Hypothalamus (tissue), 51 donors: ENCODE results near the gene MEGF11.

Source experiments
- DNase-seq, 51 donors: peaks; one replicate each; lab custom pipeline; 2025; lab: John Stamatoyannopoulos, UW

Gene MEGF11

DNA sequence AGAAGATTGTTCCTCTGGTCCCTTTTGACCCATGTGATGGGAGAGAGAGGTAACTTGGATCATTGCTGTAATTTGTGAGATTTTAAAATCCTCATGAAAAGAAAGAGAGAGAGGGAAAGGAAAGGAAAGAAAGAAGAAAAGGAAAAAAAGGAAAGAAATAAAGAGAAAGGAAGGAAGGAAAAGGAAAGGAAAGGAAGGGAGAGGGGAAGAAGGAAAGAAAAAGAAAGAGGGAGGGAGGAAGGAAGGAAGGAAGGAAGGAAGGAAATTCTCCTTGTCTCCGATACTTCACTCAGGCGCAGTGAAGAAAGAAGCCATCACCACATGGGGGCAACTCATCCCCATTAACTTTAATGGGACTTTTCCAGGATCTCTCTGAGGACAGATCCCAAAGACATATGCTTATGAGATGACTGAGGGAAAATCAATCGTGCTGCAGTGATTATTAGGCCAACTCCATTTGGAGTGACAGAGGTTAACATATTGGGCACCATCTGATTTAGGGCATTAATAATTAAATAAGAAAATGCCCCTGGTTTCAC, 123.0 kb downstream of the MEGF11 start:
- DNase-seq, result peak in 1 of 51 donors; percentile 4

DNA sequence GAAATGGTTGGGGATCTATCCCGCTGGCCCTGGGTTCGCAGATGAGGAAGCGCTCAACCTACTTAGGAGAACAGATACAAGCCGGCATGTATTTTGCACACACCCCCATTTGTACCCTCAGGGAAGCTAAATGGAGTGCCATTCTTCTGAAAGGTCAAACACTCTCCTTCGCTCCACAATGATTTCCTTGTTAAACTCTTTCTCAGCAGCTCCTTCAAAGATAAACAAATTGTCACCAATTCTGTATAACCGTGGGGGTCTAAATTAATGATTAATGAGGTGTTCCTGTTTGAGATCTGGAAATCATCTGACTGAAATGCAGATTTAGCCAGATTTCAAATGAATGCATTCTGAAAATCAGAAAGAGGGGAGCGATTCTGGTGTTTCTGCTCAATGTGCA, 124.0 kb downstream of the MEGF11 start:
- DNase-seq, result no peak

DNA sequence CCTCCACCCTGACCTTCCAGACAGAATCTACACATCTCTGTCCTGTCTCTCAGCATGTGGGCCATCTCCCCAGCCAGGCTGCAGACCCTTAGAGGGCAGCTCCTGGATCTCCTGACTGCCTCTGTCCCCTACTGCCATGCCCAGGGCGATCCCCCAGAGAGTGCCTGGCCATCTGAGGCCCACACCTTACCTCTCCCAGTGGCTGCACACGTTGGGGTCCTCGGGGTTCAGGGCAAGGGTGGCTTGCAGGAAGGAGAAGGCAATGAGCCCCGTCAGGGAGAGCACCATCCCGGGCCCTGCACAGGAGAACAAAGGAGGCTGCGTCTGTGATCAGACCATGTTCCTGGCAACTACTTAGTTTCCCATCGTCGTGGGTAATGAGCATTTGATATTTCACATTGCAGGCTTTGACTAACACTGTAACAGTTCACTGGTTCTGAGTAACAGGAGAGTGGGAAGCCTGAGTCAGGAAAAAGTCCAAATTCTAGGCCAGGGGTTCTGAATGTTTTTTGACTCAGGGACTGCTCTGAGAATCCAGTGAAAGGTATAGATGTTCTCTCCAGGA, 125.4 kb downstream of the MEGF11 start:
- no peak for DNase-seq

DNA sequence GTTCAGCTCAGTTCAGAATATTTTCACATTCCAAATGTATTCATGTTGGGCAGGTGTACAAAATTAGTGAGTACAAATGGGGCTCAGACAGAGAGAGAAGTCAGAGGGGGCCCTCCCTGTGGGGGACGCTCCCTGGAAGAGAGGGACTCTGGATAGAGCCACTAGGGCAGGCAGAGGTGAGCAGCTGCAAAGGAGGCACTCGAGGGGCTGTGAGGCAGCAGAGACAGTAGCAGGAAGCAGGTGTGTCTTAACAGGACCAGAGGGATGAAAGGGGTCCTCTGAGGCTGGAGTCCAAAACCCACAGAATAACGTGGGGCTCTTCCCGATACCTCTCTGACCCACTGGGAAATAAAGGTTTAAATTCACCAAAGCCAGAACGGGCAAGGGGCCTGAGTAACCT, 127.1 kb downstream of the MEGF11 start:
- DNase-seq, result no peak

DNA sequence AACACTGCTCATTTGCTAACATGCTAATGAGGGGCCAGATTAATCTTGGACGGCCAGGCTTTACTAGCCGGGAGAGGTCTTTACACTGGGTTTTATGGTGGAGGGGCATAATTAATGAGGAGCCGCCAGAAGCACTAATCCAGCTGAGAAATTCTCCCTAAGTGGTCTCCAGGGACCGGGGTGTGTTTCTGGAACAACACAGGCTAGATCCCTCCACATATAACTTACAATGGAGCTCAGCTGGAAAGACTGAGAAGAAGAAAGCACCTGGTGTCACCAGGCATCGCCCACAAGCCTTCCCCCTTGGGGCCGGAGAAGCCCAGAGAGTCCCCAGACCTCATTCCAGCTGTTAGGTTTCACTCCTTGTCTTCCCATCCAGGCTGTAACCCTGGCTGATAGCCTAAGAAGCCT, 127.5 kb downstream of the MEGF11 start:
- DNase-seq, result no peak

DNA sequence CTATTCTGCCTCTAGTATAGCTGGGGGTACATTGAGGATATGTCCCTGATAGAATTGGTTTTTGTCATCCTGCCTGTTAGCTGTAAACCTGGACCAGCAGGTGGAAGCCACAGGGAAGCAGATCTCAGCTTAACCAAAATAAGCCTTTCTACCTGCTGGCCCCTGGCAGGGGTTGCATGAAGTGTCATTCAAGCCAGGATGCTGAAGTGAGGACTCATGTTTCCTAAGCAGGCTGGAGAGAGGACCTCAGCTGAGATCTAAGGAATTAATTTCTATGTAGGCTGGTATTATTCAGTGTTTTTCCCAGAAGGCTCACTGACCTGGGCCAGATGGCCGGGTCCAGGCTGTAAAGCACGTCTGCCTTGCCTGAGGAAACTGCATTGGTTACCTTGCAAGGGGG, 128.9 kb downstream of the MEGF11 start:
- DNase-seq, result no peak

DNA sequence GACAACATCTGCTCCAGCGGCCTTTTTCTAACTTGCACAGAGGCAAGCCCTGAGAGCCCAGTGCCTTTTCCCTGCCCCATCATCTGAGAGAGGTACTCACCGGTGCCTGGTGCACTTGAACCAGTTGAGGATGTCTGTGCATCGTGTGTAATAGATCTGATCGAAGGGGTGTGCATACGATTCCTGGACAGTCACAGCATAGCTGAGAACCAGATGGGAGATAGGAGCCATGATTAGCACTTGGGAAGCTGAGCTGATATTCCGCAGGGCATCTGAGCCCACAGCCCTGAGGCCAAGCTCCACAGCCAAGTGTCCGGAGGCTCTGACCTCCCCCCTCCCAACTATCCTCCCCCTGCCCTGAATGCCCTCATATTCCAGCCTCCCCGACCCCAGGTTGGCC, 129.8 kb downstream of the MEGF11 start:
- DNase-seq, result no peak

DNA sequence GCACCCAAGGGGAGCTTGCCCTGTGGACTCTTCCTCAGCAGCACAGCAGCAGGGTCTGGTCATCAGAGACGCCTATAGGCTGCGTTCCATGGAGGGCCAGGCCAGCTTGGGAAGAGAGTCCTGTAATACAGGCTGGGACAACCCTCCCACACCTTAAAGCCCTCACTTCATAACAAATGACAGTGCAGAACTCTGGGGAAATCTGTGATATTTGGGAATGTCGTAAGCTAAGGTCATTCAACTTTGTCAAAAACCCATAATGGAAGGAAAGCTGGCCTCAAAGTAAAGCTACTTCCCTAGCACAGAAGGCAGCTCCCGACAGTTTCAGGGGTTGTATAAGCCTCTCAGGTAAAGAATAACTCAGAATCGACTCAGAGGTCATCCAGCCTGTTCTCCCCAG, 133.1 kb downstream of the MEGF11 start:
- DNase-seq, result no peak

DNA sequence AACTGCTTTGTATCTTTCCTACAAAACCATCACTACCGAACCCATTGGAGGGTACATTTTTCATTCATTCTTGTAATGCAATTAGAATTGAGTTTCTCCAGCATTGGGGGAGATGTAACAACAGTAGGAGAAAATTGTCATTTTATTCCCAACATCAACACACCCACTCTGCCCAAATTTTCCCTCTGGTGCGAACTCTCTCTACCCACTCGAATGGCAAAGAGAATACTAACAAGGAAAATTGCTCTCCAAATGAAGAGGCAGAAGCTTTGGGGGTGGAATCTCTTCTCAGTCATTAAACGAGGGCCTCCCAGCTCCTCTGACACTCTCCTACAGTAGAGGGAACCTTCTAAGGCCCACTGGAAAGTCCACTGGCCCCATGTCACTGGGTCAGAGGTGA, 135.7 kb downstream of the MEGF11 start:
- DNase-seq, result peak in 1 of 51 donors; percentile 34

DNA sequence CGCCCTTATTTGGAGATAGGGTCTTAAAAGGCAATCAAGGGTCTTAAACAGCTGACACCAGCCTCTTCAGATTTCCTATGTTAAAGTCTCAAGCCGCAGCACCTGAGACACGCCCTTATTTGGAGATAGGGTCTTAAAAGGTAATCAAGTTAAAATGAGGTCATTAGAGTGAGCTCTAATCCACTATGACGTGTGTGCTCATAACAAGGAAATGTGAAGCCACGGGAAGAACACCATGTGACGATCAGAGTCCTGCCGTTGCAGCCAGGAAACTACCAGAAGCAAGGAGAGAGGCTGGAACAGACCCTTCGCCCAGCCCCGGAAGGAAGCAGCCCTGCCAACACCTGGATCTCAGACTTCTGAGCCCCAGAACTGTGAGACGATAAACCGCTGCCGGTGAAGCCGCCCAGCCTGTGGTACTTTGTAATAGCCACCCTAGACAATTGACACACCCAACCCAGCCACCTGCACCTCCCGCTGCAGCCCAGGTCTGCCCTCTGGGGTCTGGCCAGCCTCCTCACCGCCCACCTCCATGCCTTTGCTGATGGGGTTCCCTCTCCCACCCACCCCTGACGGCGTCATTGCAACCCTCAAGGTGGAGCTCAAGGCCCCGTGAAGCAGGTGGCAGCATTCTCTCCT, 137.9 kb downstream of the MEGF11 start:
- no peak for DNase-seq

DNA sequence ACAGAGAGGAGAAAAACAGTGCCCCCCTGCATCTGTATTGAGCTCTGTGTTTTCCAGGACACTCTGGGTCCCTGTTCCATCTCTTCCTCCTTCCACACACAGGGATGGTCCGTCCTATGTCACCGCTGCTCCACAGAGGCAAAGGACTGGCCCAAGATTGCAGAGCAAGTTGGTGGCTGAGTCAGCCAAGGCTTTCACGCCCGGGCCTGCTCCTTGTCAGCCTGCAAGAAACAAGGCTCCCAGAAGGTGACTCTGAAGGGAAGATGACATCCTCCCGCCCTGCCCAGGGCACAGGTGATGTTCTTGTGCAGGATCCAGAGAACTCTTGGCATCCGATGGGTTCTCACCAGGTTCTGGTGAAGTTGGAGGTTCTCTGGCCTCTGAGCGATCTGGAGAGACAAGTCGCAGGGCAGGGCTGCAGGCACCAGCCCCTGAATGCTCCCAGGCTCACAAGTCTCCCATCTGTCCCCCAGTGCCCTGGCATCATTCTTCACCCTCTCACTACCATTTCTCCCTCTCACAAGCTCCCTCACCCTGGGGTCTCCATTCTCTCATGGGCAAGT, 138.6 kb downstream of the MEGF11 start:
- DNase-seq, result no peak

DNA sequence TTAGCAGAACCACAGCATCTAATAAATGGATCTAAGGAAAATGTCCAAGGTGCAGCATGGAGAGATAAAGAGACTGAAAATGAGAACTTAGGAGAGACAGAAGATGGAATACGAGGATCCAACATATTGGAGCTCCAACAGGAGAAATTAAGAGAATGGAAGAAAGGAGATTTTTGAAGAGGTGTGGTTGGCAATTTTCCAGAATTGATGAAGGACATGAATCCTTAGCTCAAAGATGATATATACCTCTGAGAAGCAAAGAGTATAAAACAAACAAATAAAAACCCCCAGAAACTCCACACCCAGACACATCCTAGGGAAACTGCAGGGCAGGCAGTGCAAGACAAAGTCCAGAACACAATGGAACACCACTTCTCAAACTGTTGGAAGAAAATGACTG, 141.2 kb downstream of the MEGF11 start:
- no peak for DNase-seq

DNA sequence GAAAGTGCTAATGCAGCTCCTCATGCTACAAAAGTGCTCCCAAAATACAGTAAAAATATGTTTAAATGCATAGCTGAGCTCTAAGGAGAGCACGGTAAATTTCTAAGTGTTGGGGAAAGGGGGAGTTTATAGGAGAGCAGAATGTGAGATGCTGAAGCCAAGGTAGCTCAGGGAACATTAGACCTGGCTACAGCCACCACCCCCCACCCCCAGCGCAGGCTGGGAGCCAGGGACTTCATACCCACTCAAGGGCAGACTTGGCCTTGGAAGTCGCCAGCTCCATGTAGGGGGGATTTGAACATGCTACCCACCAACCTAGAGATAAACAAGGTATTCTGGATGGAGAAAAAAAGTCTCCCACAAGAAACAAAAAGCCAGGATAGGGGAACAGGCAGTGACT, 142.2 kb downstream of the MEGF11 start:
- no peak for DNase-seq

DNA sequence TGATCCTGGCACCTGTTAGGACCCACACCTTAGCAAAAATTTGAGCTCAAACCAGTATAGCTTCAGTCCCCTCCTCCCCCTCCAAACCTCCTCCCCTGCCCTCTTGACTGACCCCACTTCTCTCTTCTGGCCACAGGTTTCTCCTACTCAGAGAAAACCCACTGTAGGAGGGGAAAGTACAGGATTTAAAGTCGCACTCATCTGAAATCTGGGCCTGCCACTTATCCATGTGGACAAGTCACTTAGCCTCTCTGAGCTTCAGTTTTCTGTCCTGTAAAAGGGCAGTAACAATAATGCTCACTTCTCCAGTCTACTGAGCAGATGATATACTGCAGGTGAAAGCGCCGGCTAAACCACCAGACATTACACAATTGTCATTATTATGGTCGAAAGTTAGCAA, 142.7 kb downstream of the MEGF11 start:
- no peak for DNase-seq

DNA sequence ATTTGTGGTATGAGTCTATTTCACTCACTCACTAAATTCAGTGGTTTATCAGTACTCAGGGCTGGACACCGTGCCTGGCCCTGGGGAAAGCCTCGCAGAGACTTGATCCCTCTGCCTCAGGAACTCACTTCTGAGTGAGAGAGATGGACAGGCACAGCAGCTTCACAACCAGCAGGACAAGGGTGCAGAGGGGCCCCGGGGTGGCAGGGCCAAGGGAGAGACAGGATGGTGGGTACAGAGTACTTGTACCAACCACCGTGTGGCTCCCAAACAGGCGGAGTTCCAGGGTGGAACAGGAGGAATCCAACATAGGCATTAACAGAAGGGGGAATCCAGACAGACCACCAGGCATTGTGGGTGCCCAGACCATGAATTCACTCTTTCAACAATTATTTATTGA, 143.7 kb downstream of the MEGF11 start:
- no peak for DNase-seq

DNA sequence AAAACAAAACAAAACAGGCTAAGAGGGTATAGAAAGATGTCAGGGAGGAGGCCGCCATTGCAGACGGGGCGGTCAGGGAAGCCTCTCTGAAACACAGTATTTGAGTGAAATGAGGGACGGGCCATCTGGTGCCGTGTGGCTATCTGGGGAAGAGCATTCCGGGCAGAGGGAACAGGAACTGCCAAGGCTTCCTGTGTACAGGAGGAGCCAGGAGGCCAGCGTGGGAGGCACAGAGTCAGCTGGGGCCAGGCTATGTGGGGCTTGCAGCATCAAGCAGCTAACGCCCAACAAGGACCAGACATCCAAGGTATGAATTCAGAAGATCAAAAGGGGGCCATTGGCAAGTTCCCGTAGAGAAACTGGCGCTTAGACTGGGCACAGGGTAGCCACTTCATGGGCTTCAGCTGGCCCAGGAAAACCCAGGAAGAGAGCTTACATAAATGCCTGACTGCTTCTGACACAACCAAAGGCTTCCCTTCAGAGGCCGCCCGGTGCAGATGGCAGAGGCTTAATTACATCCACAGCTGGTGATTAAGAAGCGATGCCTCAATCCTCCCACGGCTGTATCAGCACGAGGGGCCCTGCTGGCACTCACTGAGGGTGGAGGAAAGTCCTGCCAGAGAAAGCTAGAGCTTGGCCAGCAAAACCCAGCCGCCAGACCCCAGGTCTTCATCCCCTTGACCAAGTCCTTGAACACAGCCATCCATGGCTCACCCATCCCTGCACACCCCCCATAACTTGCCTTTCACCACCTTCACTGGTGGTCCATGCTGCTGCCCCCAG, 144.9 kb downstream of the MEGF11 start:
- peak in 3 of 51 donors; percentile 7 to 28 (median 13) for DNase-seq

DNA sequence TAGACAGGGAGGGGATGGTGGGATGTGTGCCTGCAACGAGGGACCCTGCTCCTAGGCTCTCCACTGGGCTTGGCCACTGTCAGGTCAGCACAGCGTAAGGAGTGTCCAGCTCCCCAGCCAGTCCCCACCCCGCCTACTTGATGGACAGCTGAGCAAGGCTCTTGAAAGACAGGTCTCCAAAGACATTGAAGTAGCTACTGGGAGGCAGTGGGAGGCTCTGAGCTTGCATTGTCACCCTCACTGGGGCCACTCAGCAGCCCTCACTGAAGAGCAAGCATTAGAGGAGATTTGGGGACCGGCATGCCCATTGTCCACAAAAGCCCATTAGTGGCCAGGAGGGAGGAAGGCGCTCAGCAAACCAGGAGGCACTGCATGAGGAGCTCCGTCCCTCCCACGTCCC, 146.5 kb downstream of the MEGF11 start:
- DNase-seq, result no peak

DNA sequence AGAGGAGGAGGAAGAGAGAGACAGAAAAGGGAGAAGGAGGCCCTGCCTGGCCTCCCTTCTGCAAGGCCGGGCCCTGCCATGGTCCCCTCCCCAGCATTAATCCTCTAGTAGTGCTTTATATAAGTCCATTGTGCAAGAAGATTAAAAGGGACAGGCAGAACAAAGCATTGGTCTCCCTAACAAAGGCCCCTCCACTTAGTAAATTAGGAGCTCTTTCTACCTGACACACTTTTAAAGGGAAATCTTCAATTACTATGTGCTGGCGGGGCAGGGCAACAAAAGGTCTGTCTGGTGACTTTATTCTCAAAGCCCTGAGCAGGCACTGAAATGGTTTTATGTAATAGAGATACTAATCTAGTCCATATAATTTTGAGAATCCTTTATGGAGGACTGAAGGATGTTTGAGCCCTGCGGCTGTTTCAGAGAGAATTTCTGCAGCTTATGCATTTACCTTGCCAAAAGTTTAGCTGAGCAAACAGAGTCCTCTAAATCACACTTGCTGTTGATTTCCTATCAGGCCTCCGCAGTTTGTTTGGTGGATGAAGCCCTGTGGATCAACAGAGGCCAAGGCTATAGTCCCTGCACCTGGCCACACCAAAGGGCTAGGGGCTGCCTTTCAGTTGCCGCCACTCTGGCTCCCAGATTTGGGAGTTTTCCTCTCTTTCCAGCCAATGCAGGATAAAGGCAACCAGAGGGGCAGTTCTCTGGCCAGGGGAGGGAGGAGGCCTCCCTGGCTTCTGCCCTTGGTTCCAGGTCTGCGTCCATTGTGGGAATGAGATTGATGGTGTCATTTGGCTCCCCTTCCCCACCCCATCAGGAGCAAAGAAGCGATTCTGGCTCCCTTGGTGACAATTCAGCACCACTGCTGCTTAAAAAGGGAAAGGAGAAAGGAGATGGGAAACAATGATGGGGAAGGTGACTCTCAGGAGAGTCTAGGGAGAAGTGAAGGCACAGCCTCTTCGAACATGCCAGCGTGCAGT, 148.0 kb downstream of the MEGF11 start:
- DNase-seq, result no peak

DNA sequence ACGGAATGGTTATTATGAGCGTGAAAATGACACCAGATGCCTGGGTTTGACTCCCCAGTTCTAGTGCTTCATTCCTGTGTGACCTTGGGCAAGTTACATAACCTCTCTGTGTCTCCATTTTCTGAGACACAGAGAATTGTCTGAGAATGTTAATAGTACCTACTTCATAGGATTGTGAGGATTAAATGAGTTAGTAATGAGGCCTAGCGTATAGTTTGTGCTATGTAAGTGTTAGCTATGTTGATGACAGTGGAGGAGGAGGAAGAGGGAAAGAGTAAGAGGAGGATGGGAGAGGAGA, 150.3 kb downstream of the MEGF11 start:
- DNase-seq, result no peak

DNA sequence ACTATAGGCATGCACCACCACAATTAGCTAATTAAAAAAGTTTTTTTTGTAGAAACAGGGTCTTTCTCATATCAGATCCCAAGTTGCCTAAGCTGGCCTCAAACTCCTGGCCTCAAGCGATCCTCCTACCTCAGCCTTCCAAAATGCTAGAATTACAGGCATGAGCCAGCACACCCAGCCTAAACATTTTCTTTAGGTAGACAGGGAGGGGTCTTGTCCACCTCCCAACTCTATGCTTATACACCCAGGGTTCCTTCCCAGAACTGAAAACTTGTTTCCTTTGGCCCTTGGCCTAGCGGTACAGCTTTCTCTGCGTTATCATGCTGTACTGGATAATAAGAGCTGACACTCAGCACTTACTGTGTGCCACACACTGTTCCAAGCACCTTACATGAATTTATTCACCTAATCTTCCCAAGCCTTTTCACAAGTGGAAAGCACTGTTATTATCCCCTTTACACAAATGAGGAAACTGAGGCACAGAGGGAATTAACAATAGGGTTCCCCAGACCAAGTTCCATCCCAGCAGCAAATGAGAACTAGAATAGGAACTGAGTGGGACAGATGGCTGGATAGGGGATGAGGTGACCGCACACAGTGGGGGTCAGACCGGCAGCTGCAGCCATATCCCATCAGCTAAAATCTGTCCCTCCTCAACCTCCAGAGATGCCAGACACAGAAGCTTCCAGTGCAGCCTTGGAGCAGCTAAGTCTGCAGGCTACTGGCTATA, 150.8 kb downstream of the MEGF11 start:
- no peak for DNase-seq
